Cardiac muscle cell (in vitro differentiated cells and primary cell): ENCODE results near the gene CMC4. TPM values are rescaled to one million over a fixed set of nuclear protein-coding genes. Genes with fewer than 3 reads are reported as not detected.

ENCODE experiments used
- DNase-seq, 2 donors: peaks; one replicate each; pipeline versions ENCODE4 v3.0.0 to v3.0.0-alpha.2; 2010 to 2017; ENCODE audit warnings: low read depth in 1 of 2, low spot score in 1 of 2
- H3K27ac ChIP-seq: fragments of 200-600 bp; sonication (generic); 2 replicates; pipeline ENCODE4 v1.5.1; 2016
- H3K27me3 ChIP-seq: fragments of 200-600 bp; sonication (generic); 2 replicates; pipeline ENCODE4 v1.6.0; 2016; ENCODE audit warnings: control low read depth
- H3K36me3 ChIP-seq: fragments of 200-600 bp; sonication (generic); 2 replicates; pipeline ENCODE4 v1.5.1; 2016; ENCODE audit warnings: control low read depth
- H3K4me1 ChIP-seq: fragments of 200-600 bp; sonication (generic); 2 replicates; pipeline ENCODE4 v1.8.1; 2017; ENCODE audit warnings: low read depth, mild to moderate bottlenecking, mixed run types
- H3K4me3 ChIP-seq: fragments of 200-600 bp; sonication (generic); 2 replicates; pipeline ENCODE4 v1.5.1; 2016; ENCODE audit warnings: mild to moderate bottlenecking
- H3K9me3 ChIP-seq: fragments of 200-600 bp; sonication (generic); 2 replicates; pipeline ENCODE4 v1.5.1; 2017; ENCODE audit warnings: low read depth, mild to moderate bottlenecking, control low read depth
- CTCF ChIP-seq: IDR thresholded peaks from 2 replicates; pipeline ENCODE4 v1.5.1; 2012; ENCODE audit warnings: low read depth, mild to moderate bottlenecking, low read length
- polyA plus RNA-seq: library from polyadenylated mRNA; unstranded; fragments of >200 nt; fragmentation: Nextera tagmentation; extraction: Ambion mirVana; gene quantifications from 2 replicates; pipeline ENCODE4 v1.2.1, GENCODE V29; 2016
- total RNA-seq: library from RNA; depleted of rRNA; stranded (reverse); fragments of >200 nt; gene quantifications from 2 replicates; pipeline ENCODE4 v1.2.3, GENCODE V29; 2016

Gene CMC4
- 23.3 and 48.7 TPM in 2 replicates for total RNA-seq
- 25.6 and 32.0 TPM in 2 replicates for polyA plus RNA-seq

GRCh38 chrX:155070975-155071693 is at the start of gene CMC4, which contains the start of the genes BRCC3 and MTCP1:
CMC4 (minus strand) TSS chrX:155071136; CDS start chrX:155064023, 7,113 bp downstream.
BRCC3 (plus strand) TSS chrX:155071508; CDS start chrX:155071528, 20 bp downstream.
MTCP1 (minus strand) TSS chrX:155071136; CDS start chrX:155066010, 5,126 bp downstream.
- Histone ChIP-seq H3K9me3 (no peaks in the 10 kb centered on the region), H3K36me3 (no peaks in the 10 kb centered on the region), H3K4me1 (no peaks in the 10 kb centered on the region), H3K27me3 (no peaks in the 10 kb centered on the region), H3K4me3 (peak within 1 kb of the TSS; percentile 57), H3K27ac (peak within 1 kb of the TSS; percentile 63)
- TF ChIP-seq CTCF: no peak
- peak; percentile 83 to 88 for DNase-seq

- Histone ChIP-seq H3K27ac (no peak overlapping the region), H3K27me3 (no peaks in the 10 kb centered on the region), H3K4me1 (no peaks in the 10 kb centered on the region), H3K36me3 (no peaks in the 10 kb centered on the region), H3K9me3 (no peaks in the 10 kb centered on the region), H3K4me3 (no peak overlapping the region)
- no peak for TF ChIP-seq CTCF
- DNase-seq: no peak
Measured at GRCh38 chrX:155115174-155115819, 44.4 kb upstream of the CMC4 start.

- no peak for TF ChIP-seq CTCF
Measured at GRCh38 chrX:155113097-155113496, 42.2 kb upstream of the CMC4 start.

GRCh38 chrX:155112171-155112570 is 41.2 kb upstream of the CMC4 start:
- H3K27me3 ChIP-seq: no peaks in the 10 kb centered on the region
- no peak overlapping the region for H3K4me3 ChIP-seq
- H3K9me3 ChIP-seq: no peaks in the 10 kb centered on the region
- no peaks in the 10 kb centered on the region for H3K36me3 ChIP-seq
- no peak for TF ChIP-seq CTCF
- no peak overlapping the region for H3K27ac ChIP-seq
- no peaks in the 10 kb centered on the region for H3K4me1 ChIP-seq
- DNase-seq: no peak

More at GRCh38 chrX:155113097-155113496, 42.2 kb upstream of the CMC4 start:
- Histone ChIP-seq H3K4me3 (no peak overlapping the region), H3K36me3 (no peaks in the 10 kb centered on the region), H3K27me3 (no peaks in the 10 kb centered on the region), H3K9me3 (no peaks in the 10 kb centered on the region), H3K27ac (no peak overlapping the region), H3K4me1 (no peaks in the 10 kb centered on the region)
- DNase-seq: no peak

- Histone ChIP-seq H3K4me3 (no peak overlapping the region), H3K27ac (no peak overlapping the region), H3K9me3 (no peaks in the 10 kb centered on the region), H3K27me3 (no peaks in the 10 kb centered on the region), H3K4me1 (no peaks in the 10 kb centered on the region), H3K36me3 (no peaks in the 10 kb centered on the region)
- TF ChIP-seq CTCF: no peak
- no peak for DNase-seq
Measured at GRCh38 chrX:155108427-155108826, 37.5 kb upstream of the CMC4 start.
